Kidney capillary endothelial cell (primary cell): ENCODE measurements around the gene MEX3A.

Experiments
- DNase-seq: peaks from one replicate; pipeline ENCODE4 v3.0.0-alpha.2; 2018; ENCODE audit warnings: low spot score

MEX3A gene

DNA sequence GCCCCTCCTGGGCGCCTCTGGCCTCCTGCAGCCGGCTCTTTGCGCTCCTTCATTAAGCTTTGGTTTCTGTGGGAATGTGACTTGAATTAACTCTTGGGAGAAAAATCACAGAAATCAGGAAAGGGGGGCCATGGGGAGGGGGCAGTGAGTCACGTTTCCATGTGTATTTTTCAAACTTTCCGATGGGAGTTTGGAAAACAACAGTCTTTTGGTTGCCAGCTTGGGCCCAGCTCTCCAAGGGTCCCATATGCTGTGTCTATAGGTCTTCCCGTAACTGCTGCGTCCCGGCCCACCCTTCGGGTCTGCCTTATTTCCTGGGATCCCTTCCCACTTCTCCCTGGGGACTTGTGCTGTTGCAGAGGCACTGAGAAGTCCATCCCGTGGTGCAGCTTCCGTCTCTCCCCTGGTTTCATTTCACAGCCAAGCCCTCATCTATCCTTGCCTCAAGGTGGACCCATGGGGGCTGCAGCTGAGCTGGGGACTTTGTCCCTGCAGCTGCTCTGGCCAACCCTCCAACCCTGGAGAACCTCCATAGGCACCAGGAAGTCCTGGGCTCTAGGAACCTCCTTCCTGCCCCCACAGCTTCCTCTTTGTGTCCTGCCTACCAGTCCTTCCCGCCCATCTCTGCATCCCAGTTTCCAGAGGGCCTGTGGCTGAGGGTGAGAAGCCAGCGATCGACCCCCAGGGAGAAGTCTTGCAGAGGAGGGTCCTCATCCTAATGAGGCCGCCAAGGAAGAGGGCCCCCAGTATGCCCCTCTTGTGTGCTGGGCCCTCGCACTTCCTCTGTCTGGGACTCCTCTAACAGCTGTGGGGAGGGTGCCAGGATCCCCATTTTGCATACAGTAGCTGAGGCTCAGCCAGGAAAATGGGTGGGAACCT is 20.6 kb upstream of the MEX3A start:
- DNase-seq: no peak

DNA sequence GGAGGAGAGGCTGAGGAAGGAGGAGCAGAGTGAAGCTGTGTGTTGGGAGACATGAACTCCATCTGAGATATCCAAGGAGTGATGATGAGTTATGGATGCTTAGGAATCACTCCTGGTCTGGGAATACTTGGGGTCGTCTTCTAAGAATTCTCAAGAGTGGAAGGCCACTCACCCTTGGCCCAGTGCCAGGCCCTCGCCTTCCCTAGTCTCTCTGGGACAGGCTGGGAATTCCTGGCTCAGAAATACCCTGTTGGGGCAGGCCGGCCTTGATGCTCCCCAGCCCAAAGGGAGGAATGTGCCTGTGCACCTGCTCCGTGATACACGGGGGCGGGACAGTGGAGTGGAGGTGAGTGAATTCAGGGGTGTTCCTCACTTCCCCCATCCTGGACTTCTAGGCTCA is 19.6 kb upstream of the MEX3A start:
- no peak for DNase-seq

DNA sequence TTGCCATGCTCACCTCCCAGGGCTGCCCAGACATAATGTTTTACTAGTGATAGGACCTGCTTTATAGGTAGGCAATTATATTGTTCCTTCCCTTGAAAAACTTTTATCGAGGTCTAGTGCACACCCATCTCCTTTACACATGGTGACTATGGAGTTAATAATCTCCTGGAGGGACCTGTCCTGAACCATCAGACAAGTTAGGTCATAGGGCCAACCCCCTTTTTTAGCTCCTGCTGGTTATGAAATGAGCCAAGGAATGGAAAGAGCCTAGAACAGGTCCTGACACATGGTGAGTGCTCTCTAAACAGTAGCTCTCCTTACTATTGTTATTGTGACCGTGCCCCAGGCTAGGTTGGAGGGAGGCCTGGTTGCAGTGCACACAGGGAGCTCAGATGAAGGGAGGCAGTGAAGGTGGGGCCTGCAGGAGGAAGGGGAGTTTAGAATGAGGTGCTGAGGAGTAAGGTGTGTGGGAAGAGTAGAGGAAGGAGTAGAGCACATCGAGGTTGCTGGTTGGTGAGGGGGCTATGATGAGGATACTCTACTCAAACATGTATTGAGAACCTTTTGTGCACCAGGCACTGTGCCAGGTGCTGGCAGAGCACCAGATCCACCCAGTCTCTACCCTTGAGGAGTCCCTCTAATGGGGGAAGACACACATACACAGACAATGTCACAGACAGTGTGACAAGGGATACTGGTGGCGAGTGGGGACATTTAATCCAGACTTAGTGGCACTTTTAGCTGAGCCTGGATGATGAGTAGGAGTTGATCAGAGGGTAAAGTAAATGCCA is 18.1 kb upstream of the MEX3A start:
- DNase-seq: no peak

DNA sequence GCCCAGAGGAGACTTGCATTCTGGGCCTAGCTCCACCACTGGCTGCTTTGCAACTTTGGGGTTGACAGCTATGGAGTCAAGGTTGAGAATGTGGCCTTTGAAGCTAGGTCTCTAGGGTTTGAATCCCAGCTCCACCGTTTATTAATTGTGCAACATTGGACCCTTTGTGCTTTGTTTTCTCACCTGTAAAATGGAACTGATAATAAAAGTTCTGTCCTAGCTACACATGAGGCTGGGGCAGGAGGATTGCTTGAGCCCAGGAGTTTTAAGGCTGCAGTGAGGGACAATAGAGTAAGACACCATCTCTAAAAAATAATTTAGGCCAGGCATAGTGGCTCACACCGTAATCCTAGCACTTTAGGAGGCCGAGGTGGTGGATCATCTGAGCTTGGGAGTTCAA is 17.0 kb upstream of the MEX3A start:
- DNase-seq: no peak

DNA sequence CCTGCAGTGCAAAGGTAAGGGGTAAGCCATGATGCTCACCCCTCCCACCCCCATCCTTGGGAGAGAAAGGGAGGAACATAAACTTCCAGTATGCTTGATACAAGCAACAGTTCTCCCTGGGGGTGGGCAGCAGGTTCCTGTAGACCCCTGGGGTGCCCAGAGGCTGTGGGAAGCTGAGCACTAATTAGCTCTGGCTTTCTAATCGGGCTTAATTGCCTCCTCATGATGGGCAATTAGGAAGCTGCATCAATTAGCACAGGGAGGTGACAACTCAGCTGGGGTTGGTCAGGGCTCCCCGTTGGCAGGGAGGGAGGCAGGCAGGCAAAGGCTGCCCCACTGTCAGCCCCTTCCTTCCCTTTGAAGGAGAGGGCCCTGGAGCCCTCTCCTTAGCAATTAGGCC is 16.5 kb upstream of the MEX3A start:
- no peak for DNase-seq

DNA sequence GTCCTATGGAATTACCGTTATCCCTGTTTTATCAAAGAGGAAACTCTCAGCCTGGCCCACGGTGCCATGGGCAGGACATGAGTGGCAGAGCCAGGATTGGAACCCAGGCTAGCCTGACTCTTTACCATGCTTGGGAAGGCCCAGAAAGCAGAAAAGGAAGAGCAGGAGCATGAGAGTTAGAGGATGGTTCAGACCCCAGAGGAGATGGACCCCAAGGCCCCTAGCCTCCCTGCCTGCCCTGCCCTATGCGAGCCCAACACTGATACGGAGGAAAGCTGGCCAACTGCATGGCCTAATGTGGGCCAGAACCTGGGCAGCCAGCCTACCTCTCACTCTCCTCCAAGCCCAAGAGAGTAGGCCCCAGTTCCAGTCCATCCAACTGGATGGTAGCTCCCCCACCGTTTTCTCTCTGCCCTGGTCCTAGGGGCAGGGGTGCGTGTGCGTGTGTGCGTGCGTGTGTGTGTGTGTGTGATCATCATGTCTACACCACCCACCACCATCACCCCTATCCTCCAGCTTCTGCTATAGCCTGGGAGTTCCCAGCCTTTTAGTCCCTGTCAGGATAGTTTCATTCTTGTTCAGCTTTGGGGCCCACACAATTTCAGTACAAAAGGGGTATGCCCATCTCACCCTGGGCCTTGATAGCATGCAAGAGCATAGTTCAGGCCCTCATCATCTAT is 15.4 kb upstream of the MEX3A start:
- DNase-seq: no peak

DNA sequence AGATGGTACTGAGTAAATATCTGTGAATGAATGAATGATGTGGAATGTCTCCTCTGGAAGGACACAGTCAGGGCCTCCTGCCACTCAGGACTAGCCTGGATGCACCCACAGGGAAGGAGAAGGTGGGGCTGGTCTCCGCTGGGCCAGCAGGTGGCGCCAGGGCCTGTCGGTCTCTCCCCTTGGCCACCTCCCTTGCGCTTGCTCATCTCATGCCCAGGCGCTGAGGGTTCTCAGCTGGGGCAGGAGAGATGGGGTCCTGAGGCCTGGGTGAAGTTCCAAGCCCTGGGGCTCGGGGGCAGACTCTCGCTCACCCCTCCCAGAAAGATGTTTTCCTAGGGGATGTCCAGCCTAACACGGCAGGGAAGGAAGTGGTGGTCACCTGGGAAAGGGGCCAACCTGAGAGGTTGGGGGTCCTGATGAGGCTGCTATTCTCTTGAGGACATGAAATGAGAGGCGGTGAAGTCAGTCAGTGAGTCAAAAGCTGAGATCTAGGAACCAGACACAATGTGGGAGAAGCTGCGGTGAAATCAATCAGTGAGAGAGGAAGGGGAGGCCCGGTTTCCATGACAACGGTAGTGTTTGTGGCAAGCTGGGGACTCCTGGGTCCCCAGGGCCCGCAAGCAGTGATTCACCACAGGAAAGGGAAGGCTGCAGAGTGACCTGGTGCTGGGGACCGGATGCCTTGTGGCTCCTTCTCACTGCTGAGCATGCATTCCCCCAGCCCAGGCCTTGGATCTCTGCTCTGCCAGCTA is 14.6 kb upstream of the MEX3A start:
- DNase-seq: peak; percentile 97

DNA sequence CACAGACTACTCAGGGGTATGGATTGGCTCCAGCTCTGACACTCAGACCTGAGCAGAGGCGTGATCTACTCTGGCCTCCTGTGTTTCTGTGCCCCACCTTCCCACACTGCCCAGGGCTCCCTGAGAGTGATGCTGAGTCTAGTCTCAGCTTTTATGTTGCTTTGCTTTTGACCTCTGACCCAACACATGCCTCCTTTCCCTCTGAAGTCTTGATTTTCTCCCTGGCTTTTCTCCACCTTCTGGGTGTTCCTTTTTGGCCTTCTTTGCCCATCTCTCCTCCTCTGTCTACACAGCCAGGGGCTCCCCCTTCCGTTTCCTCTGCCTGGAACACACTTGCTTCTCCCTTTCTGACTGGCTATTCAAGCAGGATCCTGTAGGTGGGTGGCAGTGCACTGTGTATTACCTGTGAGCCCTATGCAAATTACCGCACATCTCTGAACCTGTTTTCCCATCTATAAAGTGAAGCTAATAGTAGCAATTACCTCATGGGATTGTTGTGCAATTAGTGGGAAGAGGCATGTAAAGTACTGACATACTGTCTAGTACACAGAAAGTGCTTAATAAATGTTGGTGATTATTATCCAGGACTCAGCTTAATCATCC is 13.7 kb upstream of the MEX3A start:
- DNase-seq: no peak

DNA sequence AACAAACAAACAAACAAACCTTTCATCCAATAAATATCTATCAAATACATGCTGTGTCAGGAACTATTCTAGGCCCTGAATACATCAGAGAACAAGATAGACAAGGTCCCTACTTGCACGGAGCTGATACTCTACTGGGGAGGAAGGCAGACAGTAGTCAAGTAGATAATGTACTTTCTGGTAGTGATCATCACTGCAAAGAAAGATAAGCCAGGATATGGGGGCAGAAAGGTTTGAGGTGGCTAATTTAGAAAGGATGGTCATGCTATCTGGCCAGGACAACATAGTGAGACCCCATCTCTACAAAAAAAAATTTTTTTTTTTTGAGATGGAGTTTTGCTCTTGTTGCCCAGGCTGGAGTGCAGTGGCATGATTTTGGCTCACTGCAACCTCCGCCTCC is 9.3 kb upstream of the MEX3A start:
- DNase-seq: no peak

DNA sequence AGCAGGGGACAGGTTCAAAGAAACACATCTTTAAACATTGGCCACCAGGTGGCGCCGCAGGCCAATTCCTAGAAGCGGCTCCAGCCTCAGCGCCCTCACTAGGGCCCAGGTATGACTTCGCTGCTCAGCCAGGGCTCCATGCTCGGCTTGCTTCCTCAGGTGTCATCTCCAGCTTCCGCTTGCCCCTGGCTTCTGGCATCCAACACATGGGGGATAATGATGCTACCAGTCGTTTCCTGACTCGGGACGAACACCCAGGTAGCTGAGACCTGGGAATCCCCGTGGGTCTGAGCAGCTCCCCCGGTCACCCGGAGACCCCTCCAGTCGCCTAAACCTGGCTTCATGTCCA is 8.5 kb upstream of the MEX3A start:
- DNase-seq: no peak

DNA sequence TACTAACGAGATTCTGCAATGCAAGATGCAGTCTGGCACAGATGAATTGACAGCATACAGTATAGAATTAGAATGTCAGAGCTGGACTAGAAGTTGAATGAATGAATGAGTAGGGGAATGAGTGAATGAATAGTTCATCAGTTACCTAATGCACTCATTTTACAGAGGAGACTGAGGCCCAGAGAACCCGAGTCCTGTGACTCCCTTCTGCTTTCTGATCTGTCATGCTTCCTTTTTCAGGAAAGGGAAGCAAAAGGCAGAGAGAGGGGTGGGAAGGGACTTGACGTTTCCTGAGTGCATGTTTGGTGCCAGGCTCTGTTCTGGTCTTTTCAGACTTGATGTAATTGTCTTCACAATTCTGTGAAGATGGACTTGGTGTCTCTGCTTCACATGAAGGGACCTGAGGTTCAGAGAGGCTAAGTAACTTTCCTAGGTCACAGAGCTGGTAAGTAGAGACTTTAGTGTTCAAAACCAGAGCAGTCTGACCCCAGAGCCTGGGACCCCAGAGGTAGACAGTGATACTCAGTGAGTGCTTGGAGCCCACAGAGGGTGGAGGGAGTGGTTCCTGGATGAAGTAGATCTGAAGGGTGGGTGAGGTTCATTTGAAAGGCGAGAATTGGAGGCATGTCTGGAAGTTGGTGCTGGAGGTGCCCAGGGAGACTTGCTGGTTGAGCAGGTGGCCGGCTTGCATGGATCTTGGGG is 8.0 kb upstream of the MEX3A start:
- DNase-seq: no peak

DNA sequence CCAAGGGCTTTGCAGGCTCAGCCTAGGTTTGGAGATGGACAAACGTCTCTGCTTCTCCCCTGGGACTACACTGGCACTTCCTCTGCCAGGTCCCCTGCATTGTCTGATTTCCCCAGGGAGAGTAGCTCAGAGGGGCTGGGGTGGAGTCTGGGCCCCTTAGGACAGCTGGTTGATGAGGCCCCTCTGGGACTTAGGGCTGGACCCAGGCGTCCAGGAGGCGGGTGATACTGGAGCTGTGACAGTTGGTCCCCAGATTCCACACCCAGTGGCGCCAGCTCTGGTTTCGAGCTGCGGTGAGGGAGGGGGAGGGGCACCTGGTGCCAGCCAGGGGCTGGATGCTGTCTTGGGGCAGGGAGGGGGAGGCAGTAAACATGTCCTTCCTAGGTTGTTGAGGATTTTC is 7.4 kb upstream of the MEX3A start:
- DNase-seq: no peak

DNA sequence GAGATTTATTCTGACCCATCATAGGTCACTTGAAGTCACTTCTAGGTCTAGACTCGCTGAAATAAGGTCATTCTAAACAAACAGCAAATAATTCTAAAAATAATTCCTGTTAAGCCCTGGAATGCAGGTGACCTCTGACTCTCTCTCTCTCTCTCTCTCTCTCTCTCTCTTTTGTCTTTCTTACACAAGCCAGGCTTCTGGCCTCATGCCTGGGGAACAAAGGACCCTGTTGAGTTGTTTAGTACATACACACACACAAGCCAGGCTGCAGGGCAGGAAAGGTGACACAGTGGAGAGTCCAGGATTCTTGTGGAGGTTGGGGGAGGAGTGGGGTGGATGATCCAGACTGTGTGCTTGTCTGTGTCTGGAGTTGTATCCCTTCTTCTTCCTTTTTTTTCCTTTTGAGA is 4.0 kb upstream of the MEX3A start:
- peak; percentile 82 for DNase-seq

DNA sequence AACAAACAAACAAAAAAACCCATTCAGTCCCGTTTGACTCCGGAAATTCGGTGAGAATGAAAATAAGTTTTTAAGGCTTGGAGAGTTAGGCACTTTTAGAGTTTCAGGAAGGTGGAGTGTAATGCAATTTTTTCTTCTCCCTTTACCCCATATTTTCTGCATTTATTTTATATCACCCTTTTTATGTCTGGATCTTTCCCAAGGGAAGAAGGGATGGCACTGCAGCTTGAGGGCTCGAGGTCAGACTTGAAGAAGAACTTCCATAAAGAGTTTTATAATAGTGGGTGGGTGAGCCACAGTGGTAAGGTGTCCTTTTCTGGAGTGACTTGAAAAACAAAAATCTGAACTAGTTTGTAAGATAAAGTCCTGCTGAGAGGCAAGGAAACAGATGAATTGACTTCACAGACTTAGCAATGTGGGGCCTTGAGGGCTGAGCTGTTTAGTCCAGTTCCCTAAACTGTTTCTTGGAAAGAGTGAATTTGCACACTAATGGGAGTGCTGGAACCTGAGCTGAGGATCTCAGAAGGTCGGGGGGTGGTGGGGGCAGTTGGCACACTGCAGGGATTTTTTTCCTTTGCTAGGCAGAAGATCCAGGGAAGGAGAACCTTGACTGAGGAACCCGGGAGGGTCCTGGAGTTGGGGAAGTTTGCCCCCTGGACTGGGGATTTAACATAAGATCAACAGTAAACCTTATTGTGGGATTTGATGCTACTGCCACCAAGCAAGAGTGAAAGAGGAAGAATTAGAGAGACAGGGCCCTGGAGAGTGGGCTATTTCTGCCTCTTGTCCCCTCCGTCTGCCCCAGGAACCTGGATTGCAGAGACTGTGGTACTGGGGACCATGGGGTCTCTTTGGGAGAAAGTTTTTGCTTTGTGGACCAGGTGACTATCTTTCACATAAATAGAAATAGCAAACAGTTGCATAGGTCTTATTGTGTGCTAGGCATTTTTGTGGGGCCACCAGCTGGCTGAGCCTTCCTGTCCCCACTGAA is 1.8 kb upstream of the MEX3A start:
- no peak for DNase-seq

DNA sequence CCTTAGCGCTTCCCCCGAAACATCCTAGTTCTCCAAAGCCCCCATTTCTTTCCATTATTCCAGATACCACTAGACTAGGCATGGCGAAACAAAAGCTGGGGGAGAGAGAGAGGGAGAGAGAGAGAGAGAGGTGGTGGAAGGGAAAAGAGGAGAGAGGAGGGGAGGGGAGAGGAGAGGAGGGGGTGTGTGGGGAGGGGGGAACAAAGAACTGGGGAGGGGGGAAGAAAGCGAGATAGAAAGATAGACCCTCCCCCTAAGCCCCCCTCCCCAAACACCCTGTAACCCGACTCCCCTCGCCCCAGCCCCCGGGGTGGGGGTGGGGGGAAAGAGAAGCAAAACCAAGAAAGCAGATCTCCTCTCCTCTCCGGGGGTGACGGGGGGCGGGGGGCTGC is 352 bp downstream of the MEX3A start:
- no peak for DNase-seq

DNA sequence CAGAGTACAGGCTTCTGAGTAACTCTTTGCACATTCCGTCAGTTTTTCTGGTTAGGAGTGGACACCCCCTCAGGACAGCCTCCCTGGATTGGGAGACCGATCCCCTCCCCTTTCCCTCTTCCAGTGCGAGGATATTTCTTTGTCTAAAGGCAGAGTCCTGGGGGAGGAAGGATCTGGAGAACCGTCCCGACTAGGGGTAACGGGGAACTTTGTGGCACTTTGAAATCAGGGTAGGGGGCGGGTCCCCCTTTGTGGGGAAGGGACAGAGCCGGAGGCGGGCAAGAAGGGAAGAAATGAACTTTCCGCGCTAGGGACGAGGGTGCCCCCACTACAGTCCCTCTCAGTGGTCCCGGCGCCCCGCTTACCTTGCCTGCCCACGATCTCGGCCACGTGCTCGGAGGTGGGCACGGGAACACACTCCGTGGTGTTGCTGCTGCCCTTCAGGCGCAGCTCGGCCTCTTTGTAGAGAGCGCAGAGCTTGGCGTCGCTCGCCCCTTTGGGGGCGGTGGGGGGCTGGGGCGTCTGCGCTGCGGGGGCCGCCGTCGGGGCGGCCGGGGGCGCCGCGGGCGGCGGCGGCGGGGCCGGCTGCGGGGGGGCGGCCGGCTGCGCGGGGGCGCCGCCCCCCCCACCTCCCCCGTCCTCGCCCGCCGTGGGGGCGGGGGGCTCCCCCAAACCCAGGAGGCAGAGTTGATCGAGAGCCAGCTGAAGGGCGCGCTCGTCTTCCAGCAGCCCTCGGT is 917 bp downstream of the MEX3A start:
- DNase-seq: no peak

DNA sequence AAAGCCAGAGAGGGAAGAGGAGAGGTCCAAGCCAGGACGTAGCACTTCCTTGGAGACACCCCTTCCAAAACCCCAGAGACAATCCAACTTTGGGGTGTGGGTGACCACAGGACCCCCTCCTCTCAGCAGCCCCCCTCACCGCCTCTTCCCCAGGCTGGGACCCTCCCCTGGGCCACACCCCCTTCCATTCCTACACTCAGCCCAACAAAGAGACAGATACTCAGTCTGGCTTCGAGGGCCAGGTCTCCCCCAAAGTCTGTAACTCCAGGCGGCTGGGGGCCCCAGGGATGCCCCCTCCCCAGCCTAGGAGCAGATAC is 1.4 kb downstream of the MEX3A start:
- DNase-seq: no peak

DNA sequence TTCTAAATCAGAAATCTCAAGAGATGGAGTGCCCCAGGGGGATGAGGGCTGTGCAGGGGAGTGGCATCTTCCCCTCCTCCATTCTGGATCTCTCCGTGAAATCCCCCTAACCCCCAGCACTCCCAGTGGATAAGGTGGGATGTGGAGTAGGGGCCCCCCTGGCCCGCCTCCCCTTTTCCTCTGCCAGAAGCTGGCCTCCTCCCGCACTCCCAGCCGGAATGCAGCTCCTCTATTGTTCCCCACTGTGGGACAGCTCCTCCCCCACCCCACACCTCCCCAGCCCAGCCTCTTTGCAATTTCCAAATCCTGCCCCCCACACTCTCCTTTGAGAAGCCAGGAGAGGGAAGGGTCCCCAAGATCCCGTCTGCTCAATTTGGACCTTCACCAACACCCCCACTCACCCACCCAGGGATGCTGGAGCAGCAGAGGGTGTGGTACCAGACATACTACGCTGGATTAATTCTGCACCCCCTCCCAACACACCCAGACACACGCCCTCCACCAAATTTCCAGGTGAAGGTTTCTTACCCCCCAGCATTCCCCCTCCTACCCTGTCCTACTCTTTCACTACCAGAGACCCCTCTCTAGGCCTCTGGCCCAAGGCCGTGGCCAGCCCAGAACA is 1.9 kb downstream of the MEX3A start:
- DNase-seq: no peak

DNA sequence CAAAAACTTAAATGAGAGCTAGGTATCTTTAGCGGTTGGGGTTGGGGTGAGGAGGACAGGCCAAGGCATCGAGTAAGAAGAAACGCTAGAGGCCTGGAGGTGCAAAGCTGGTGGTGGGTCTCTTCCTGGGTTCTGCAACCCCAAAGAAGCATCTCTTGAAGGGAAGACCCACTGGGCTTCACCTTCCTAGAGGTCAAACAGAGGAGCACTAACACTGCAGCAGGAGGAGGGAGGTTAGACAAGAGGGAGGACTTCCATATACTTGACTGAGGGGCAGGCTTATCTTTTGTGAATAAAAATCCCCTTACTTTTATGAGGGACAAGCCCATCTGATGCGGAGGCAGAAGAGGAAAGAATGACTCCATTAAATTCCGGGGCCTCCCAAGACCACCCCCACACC is 2.5 kb downstream of the MEX3A start:
- no peak for DNase-seq
